GM19455 (cell line): ENCODE results near the gene SLC9A8.

ENCODE experiments used
- ATAC-seq: cut with Tn5 transposase; IDR thresholded peaks from one replicate; pipeline ENCODE4 v1.9.1; 2021; ENCODE audit not compliant: unreplicated experiment

Gene SLC9A8

DNA sequence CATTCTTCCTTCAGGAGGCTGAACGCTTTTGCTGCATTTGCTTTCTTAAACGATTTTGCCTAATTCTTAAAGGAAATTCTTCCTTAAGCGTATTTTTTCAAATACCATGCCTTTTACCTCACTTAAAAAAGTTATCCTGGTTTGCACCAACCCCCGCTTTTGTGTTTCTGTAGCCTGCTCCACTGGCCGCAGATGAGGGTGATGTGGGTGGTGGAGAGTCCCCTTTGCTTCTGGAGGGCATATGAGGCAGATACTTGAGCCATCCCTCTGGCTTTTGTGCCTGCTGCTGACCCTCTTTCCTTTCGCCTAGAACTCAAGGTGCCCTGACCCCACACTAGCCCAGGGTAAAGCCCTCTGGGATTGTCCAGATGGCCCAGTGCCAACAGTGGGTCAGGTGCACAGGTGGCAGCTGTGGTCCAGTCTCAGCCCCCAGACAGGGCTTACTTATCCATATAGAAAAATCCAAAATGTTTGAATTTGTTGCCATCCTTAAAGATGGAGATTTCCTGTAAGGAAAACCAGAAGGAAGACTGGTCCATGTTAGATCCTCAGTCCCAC, 58.8 kb downstream of the SLC9A8 start:
- ATAC-seq: no peak

- ATAC-seq: no peak
Observed at GRCh38 chr20:49872056-49872455, 59.4 kb downstream of the SLC9A8 start.

DNA sequence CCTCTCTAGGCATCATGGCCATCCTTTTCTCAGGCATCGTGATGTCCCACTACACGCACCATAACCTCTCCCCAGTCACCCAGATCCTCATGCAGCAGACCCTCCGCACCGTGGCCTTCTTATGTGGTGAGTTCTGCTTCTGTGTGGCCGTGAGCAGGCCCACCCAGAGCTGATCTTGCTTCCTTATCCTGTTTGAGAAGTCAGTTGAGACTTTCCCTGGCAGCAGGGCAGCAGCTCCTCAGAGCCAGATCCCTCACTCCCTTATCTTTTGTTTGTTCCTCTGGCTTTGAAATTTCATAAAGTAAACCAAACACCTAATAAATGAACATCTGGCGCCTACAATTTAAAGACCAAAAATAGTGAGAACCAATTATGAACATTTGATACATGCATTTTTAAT, 62.1 kb downstream of the SLC9A8 start:
- no peak for ATAC-seq

DNA sequence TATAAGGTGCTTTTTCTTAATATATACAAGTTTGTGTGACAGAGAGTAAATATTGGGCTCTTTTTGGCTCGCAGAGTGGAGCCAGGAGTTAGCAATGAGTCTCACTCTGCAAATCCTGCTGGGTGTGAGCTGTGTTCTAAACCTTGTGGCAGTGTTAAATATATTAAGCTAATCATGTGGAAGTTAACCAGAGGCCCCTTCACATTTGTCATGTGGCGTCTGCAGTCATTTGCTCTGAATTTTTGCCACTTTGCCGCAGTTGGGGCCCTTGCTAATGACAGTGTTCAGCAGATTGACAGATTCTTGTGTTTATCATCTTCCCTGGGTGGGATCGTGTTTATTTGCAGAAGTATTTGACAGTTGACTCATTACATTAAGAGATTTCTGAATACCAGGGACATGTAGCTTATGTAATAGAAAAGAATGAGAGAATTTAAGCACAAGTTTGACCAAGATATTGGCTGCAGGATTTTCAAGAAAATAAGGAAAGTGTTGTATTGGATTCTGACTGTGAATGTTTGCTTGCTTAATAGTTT, 64.8 kb downstream of the SLC9A8 start:
- ATAC-seq: no peak

DNA sequence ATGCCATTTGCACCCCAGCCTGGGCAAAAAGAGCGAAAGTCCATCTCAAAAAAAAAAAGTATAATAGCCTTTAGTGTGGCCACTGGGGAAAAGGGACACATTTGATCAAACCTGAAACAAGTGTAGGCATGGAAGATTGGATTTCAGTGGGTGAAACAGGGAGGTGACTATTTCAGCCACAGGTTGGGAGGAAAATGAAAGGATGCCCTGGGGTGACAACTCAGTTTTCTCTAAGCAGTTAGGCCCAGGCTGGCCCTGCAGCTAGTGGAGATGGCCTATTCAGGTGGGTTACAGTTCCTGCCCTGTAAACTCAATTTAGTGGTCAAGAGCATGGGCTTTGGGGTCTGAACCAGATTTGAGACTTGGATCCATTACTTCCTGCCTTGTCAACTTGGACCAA, 66.3 kb downstream of the SLC9A8 start:
- ATAC-seq: no peak

DNA sequence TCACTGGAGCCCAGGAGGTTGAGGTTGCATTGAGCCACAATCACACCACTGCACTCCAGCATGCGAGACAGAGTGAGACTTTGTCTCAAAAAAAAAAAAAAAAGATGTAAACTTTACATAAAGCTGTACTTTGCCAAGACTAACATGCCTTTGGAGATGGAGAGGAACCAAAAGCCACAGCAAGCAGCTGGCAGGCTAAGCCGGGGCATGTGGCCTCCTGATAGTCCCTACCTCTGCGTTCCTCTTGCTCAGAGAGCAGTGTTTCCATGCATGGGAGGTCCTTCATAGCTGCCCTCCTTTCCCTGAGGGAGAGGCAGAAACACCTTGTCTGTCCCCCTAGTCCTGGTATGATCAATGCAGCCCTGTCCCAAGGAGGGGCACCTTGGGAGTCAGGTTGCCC, 67.5 kb downstream of the SLC9A8 start:
- no peak for ATAC-seq

GRCh38 chr20:49880724-49881445, 68.3 kb downstream of the SLC9A8 start:
- ATAC-seq: no peak

DNA sequence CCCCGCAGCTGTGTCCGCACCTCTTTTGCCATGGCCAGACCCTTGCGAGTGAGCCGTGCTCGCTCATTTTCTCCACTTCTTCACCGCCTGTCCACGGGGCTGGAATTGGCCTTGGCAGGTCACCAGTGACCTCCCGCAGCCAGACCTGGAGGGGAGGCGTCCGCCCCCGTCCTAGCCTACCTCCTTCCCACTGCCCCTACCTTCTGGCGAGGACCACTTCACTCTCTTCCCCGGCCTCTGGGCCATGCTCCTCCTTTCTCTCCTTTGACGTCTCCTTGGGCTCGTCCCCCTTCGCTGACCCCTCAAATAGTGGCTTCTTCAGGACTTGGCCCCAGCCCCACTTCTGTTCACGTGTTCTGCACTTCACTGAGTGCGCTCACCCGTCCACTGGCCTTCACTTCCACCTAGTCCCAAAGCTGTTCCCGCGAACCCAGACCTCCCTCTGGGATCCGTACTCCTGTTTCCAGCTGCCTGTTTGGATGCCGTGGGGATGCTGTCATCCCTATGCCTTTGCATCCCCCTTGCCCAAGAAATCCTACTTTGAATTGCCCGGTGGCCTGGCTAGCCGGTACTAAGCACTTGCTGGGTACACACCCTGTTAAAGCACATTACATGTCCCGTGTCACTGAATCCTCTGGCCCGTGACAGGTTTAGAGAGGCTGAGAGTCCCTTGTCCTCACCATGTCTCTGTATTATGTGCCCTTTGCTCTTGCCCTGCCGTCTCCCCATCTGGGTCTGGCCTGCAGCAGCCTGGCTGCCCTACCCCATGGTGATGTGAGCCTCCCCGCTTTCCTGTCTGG, 69.7 kb downstream of the SLC9A8 start:
- ATAC-seq: no peak

DNA sequence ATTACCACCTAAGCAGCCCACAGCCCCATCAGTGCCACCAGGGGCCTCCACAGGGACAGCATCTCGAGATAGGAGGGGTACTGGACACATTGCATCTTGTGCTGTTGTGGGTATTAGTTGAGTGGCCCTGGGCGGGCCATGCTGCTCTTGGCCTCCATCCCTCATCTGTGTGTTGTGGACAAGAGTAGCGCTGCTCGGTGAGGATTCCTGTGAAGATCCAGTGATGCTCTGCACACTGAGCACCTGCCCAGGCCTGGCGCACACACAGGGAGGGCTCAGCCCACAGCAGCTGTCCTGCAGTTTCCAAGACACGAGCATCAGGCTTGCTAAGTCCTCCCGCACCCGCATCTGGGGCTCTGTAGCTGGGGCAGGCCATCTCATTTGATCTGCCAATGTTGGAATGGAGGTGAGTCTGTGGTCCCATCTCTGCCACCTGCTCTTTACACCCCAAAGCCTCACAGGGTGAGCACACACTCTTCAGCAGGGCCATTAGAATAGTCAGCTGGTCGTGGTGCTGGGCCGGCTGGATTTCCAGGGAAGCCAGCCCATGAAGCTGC, 70.7 kb downstream of the SLC9A8 start:
- ATAC-seq: no peak

GRCh38 chr20:49885558-49886332, 73.1 kb downstream of the SLC9A8 start:
- ATAC-seq: no peak

- no peak for ATAC-seq
Observed at GRCh38 chr20:49886571-49887213, 74.1 kb downstream of the SLC9A8 start.

- ATAC-seq: no peak
Observed at GRCh38 chr20:49887251-49888211, 74.9 kb downstream of the SLC9A8 start.

DNA sequence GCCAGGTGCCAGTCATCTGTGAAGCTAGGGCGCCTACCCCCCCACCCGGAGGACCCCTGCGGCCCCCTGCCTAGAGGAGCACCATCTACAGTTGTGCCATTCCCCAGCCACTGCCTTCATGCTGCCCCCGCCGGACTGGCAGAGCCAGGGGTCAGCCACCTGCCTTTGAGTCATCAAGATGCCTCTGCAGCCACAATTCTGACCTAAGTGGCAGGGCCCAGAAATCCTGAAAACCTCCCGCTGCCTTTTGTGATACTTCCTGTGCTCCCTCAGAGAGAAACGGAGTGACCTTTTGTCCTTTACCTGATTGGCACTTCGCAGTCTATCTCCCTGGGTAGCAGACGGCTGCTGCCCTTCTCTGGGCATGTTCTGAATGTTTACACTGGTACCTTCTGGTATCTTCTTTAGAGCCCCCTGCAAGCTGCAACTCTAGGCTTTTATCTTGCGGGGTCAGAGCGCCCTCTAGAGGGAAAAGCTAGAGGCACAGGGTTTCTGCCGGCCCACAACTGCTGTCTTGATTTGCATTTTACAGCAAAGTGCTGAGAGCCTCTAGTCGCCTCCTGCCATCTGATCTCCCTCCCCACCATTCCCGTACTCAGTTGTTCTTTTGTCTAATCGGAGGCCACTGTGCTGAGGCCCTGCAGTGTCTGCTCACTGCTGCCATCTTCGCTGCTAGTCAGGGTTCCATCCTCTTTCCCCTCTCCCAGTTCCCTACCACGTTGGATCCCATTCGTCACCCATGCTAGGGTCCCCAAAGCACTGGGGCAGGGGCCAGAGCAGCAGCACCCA, 75.8 kb downstream of the SLC9A8 start:
- no peak for ATAC-seq

- no peak for ATAC-seq
Observed at GRCh38 chr20:49889001-49889934, 76.6 kb downstream of the SLC9A8 start.

GRCh38 chr20:49889935-49890333, 77.3 kb downstream of the SLC9A8 start:
- ATAC-seq: no peak

DNA sequence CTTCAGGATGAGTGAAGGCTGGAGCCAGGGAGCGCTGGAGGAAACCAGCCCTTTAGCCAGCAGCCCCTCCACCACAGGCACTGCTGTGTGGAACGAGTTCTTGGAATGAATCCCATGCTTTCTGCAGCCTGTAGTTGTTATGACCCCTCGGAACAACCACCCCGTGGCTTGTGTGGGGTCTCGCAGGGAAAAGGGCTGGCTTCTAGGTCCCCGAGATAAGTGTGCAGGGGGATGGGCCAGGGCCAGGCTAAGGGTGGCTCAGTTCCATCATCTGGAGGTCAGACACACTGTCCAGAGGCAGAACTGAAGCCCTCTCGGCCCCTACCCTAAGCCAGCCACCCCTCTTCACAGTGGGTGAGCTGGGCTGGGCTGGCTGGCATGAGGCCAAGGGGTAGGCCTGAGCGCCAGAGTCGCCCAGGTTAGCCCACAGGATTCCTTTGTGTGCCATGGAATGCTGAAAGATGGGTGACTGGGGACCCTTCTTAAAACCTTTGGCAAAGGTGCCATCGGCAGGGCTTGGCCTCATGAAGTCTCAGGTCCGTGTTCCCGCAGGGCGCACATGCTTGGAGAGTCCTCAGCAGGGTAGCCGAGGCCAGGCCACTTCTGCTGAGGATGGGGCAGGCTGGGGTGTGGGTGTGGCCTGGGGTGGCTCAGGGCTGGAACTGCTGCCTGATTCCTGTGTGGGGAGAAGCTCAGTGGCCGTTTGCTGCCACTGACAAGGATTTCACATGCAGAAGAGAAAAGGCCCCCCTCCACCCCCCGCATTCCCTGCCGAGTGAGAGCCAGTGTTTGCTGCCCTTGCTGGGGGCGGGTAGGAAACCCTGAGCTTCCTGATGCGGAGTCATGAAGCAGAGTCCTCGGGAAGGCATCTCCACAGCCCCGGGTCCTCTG, 78.1 kb downstream of the SLC9A8 start:
- ATAC-seq: no peak
